Fibroblast of lung (primary cell): ENCODE results near the gene ST3GAL4. TPM values are rescaled to one million over a fixed set of nuclear protein-coding genes. Genes with fewer than 3 reads are reported as not detected.

Experiments
- DNase-seq, 2 donors: peaks; one replicate each; pipeline versions ENCODE4 v3.0.0 to v3.0.0-alpha.2; 2010; ENCODE audit warnings: low read depth in 2 of 2
- H2AFZ ChIP-seq: 2 replicates; pipeline ENCODE4 v1.5.1; 2012; ENCODE audit warnings: low read length, control low read depth, inconsistent platforms
- H3K27ac ChIP-seq: 2 replicates; pipeline ENCODE4 v1.5.1; 2011; ENCODE audit warnings: low read length, control low read depth; ENCODE audit not compliant: insufficient read depth
- H3K27me3 ChIP-seq: 2 replicates; pipeline ENCODE4 v1.5.1; 2011; ENCODE audit warnings: mild to moderate bottlenecking, low read length; ENCODE audit not compliant: control insufficient read depth, insufficient read depth
- H3K36me3 ChIP-seq: 2 replicates; pipeline ENCODE4 v1.5.1; 2011; ENCODE audit warnings: low read length; ENCODE audit not compliant: control insufficient read depth, insufficient read depth
- H3K4me1 ChIP-seq: 2 replicates; pipeline ENCODE4 v1.5.1; 2011; ENCODE audit warnings: low read length; ENCODE audit not compliant: control insufficient read depth, insufficient read depth; ENCODE audit errors: extremely low read depth
- H3K4me2 ChIP-seq: 2 replicates; pipeline ENCODE4 v1.5.1; 2011; ENCODE audit warnings: low read length, control low read depth; ENCODE audit not compliant: insufficient read depth; ENCODE audit errors: extremely low read depth
- H3K4me3 ChIP-seq, 4 experiments: fragments of 200-600 bp in 1 of 4; sonication (generic) in 1 of 4; replicated peaks in 1 of 4; 2 replicates each; pipeline ENCODE4 v1.5.1; 2011 to 2016; ENCODE audit warnings: low read length in 4 of 4, low read depth in 3 of 4, mild to moderate bottlenecking in 3 of 4, control low read depth in 2 of 4, inconsistent platforms in 1 of 4, mixed read lengths in 1 of 4; ENCODE audit not compliant: insufficient read depth in 1 of 4; ENCODE audit errors: control extremely low read depth in 1 of 4
- H3K79me2 ChIP-seq: 2 replicates; pipeline ENCODE4 v1.5.1; 2012; ENCODE audit warnings: mild to moderate bottlenecking, low read length, inconsistent platforms; ENCODE audit not compliant: control insufficient read depth, insufficient read depth
- H3K9ac ChIP-seq: 2 replicates; pipeline ENCODE4 v1.5.1; 2011; ENCODE audit warnings: mild to moderate bottlenecking, low read length, control low read depth; ENCODE audit not compliant: insufficient read depth
- H3K9me3 ChIP-seq: 2 replicates; pipeline ENCODE4 v1.5.1; 2012; ENCODE audit warnings: low read depth, low read length; ENCODE audit not compliant: control insufficient read depth, insufficient read depth
- H4K20me1 ChIP-seq: 2 replicates; pipeline ENCODE4 v1.5.1; 2011; ENCODE audit warnings: low read length; ENCODE audit not compliant: control insufficient read depth, insufficient read depth; ENCODE audit errors: extremely low read depth
- EZH2 ChIP-seq: IDR thresholded peaks from 2 replicates; pipeline ENCODE4 v1.5.1; 2012; ENCODE audit warnings: low read length, control low read depth, mild to moderate bottlenecking; ENCODE audit errors: missing control alignments
- polyA plus RNA-seq, 2 donors: library from polyadenylated mRNA; depleted of rRNA in 1 of 2; stranded (reverse) in 1 of 2; unstranded in 1 of 2; fragments of >200 nt; gene quantifications; 2 replicates each; pipeline ENCODE4 v1.2.1, GENCODE V29; 2011 to 2012; ENCODE audit warnings: missing spikeins in 1 of 2
- total RNA-seq: library from RNA; depleted of rRNA; stranded (reverse); fragments of >200 nt; gene quantifications from 2 replicates; pipeline ENCODE4 v1.2.1, GENCODE V29; 2014
- TF ChIP-seq, protein P1 (sequence below), 2 donors: IDR thresholded peaks in 1 of 2; conservative IDR thresholded peaks in 1 of 2; 1 replicate in 1 of 2; 2 replicates in 1 of 2; pipeline ENCODE4 v1.5.1; 2011 to 2012; ENCODE audit warnings: low read length in 2 of 2, control low read depth in 1 of 2, inconsistent platforms in 1 of 2, low read depth in 1 of 2, mild to moderate bottlenecking in 1 of 2

Gene ST3GAL4
- total and polyA plus RNA-seq, 2 donors (not counting 1 experiment from before 2014, with no cell fraction given): 16.7 to 36.8 TPM

DNA sequence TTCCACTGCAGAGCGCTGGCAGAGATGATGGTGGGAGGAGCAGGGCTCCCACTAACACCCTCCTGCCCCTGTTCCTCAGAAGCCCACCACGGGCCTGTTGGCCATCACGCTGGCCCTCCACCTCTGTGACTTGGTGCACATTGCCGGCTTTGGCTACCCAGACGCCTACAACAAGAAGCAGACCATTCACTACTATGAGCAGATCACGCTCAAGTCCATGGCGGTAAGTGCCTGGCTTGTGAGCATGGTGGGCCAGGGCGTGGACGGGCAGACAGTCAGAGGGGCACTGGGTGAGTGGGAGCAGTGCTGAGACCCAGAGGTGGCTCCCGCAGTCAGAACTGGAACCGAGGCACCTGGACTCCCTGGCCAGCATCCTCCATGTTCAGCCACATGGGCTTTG, 57.9 kb downstream of the ST3GAL4 start:
- Histone ChIP-seq H3K9me3 (no peaks in the 10 kb centered on the region), H3K9ac (no peak overlapping the region), H3K27ac (no peak overlapping the region), H3K36me3 (no peaks in the 10 kb centered on the region), H3K4me2 (no peak overlapping the region), H3K27me3 (no peaks in the 10 kb centered on the region), H2AFZ (no peak overlapping the region), H4K20me1 (no peaks in the 10 kb centered on the region), H3K4me1 (peaks cover 20% of the 10 kb centered on the region), H3K79me2 (no peaks in the 10 kb centered on the region), H3K4me3 (no peak overlapping the region)
- TF ChIP-seq, protein P1, sequence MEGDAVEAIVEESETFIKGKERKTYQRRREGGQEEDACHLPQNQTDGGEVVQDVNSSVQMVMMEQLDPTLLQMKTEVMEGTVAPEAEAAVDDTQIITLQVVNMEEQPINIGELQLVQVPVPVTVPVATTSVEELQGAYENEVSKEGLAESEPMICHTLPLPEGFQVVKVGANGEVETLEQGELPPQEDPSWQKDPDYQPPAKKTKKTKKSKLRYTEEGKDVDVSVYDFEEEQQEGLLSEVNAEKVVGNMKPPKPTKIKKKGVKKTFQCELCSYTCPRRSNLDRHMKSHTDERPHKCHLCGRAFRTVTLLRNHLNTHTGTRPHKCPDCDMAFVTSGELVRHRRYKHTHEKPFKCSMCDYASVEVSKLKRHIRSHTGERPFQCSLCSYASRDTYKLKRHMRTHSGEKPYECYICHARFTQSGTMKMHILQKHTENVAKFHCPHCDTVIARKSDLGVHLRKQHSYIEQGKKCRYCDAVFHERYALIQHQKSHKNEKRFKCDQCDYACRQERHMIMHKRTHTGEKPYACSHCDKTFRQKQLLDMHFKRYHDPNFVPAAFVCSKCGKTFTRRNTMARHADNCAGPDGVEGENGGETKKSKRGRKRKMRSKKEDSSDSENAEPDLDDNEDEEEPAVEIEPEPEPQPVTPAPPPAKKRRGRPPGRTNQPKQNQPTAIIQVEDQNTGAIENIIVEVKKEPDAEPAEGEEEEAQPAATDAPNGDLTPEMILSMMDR (conservative IDR thresholded peaks at IDR 0.05 in 1 of 2, IDR thresholded peaks at IDR 0.05 in 1 of 2; ENCODE audit: low read depth in 1 of 2, low read length in 2 of 2): no peak
- TF ChIP-seq EZH2: no peak
- DNase-seq: no peak

DNA sequence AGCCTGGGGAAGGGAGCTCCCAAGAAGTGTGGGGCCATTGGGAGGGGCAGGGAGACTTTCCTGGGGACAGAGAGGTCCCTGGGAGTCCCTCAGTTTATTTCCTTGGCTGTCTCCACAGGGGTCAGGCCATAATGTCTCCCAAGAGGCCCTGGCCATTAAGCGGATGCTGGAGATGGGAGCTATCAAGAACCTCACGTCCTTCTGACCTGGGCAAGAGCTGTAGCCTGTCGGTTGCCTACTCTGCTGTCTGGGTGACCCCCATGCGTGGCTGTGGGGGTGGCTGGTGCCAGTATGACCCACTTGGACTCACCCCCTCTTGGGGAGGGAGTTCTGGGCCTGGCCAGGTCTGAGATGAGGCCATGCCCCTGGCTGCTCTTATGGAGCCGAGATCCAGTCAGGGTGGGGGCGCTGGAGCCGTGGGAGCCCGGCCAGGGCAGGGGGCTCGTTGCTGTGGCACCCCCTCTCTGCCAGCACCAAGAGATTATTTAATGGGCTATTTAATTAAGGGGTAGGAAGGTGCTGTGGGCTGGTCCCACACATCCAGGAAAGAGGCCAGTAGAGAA, 58.4 kb downstream of the ST3GAL4 start:
- H3K27me3 ChIP-seq: no peaks in the 10 kb centered on the region
- H3K36me3 ChIP-seq: no peaks in the 10 kb centered on the region

DNA sequence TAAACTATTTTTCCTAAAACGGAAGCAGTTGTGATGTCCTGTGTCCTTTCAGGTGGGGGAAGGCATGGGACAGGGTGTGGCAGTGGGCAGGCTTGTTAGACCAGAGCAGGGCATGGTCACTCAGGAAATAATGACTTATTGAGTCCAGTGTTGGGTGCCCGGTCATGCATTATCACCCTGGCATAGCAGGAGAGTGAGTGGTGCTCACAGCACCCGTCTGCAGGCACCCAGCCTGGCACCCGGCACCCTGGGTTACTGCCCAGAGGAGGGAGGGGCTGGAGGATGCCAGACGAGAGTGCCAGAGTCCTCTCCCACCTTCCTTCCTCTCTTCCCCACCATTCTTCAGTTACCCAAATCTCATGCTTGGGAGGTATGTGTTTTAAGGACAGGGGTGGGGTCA, 59.1 kb downstream of the ST3GAL4 start:
- no peak for DNase-seq
- no peaks in the 10 kb centered on the region for H3K9me3 ChIP-seq

More for the DNA sequence above, 58.4 kb downstream of the ST3GAL4 start:
- no peak overlapping the region for H3K4me3 ChIP-seq
- no peak overlapping the region for H3K4me2 ChIP-seq
- H3K79me2 ChIP-seq: no peaks in the 10 kb centered on the region
- H3K27ac ChIP-seq: no peak overlapping the region
- H2AFZ ChIP-seq: no peak overlapping the region
- peaks cover 20% of the 10 kb centered on the region for H3K4me1 ChIP-seq
- no peak for DNase-seq
- no peak overlapping the region for H3K9ac ChIP-seq
- H3K9me3 ChIP-seq: no peaks in the 10 kb centered on the region
- no peak for TF ChIP-seq EZH2
- TF ChIP-seq, protein P1 (conservative IDR thresholded peaks at IDR 0.05 in 1 of 2, IDR thresholded peaks at IDR 0.05 in 1 of 2; ENCODE audit: low read depth in 1 of 2, low read length in 2 of 2): no peak
- H4K20me1 ChIP-seq: no peaks in the 10 kb centered on the region

More for the DNA sequence above, 59.1 kb downstream of the ST3GAL4 start:
- H4K20me1 ChIP-seq: no peaks in the 10 kb centered on the region
- no peak overlapping the region for H3K4me3 ChIP-seq
- no peak overlapping the region for H2AFZ ChIP-seq
- no peaks in the 10 kb centered on the region for H3K27me3 ChIP-seq
- no peaks in the 10 kb centered on the region for H3K36me3 ChIP-seq
- peaks cover 20% of the 10 kb centered on the region for H3K4me1 ChIP-seq
- no peak overlapping the region for H3K9ac ChIP-seq
- peak overlapping the region; percentile 42 for H3K27ac ChIP-seq
- no peak for TF ChIP-seq EZH2
- TF ChIP-seq, protein P1 (conservative IDR thresholded peaks at IDR 0.05 in 1 of 2, IDR thresholded peaks at IDR 0.05 in 1 of 2; ENCODE audit: low read depth in 1 of 2, low read length in 2 of 2): no peak
- H3K79me2 ChIP-seq: no peaks in the 10 kb centered on the region
- peak overlapping the region; percentile 25 for H3K4me2 ChIP-seq
